Measurements from ENCODE around the gene ARHGAP15. TPM values are rescaled to one million over a fixed set of nuclear protein-coding genes. Genes with fewer than 3 reads are reported as not detected.

ARHGAP15 gene
- total RNA-seq, 1 donor from 2014 or later: 9.1 TPM

- TF ChIP-seq CTCF (IDR thresholded peaks at IDR 0.05) (no peak), POLR2AphosphoS5 (IDR thresholded peaks at IDR 0.05; ENCODE audit: insufficient read depth in 1 of 2, low read depth in 1 of 2) (no peak), POLR2A (IDR thresholded peaks at IDR 0.05) (no peak)
- Histone ChIP-seq H3K9me3 (no peaks in the 10 kb centered on the region), H3K4me1 (no peaks in the 10 kb centered on the region), H3K27me3 (no peaks in the 10 kb centered on the region), H3K36me3 (no peaks in the 10 kb centered on the region), H3K27ac (no peak overlapping the region), H3K4me3 (no peak overlapping the region)
- no peak for DNase-seq (ENCODE audit: extremely low spot score in 2 of 2)
- intact Hi-C loops (cut with DNase I): no loop called here
These were observed 216.9 kb downstream of the ARHGAP15 start for GRCh38 chr2:143345887-143346787.

- Histone ChIP-seq H3K27me3 (no peaks in the 10 kb centered on the region), H3K9me3 (no peaks in the 10 kb centered on the region), H3K36me3 (no peaks in the 10 kb centered on the region), H3K4me3 (no peak overlapping the region), H3K27ac (no peak overlapping the region), H3K4me1 (no peaks in the 10 kb centered on the region)
- DNase-seq (ENCODE audit: extremely low spot score in 2 of 2): no peak
- intact Hi-C loops (cut with DNase I): no loop called here
- TF ChIP-seq POLR2A (IDR thresholded peaks at IDR 0.05): no peak
- no peak for TF ChIP-seq CTCF (IDR thresholded peaks at IDR 0.05)
- no peak for TF ChIP-seq POLR2AphosphoS5 (IDR thresholded peaks at IDR 0.05; ENCODE audit: insufficient read depth in 1 of 2, low read depth in 1 of 2)
These were observed 218.1 kb downstream of the ARHGAP15 start for GRCh38 chr2:143347271-143347695.

- no peaks in the 10 kb centered on the region for H3K27me3 ChIP-seq
- H3K4me1 ChIP-seq: no peaks in the 10 kb centered on the region
- intact Hi-C loops (cut with DNase I): no loop called here
- no peaks in the 10 kb centered on the region for H3K9me3 ChIP-seq
- no peak overlapping the region for H3K4me3 ChIP-seq
- no peaks in the 10 kb centered on the region for H3K36me3 ChIP-seq
- no peak overlapping the region for H3K27ac ChIP-seq
- TF ChIP-seq POLR2AphosphoS5 (IDR thresholded peaks at IDR 0.05; ENCODE audit: insufficient read depth in 1 of 2, low read depth in 1 of 2): no peak
- no peak for TF ChIP-seq POLR2A (IDR thresholded peaks at IDR 0.05)
- TF ChIP-seq CTCF (IDR thresholded peaks at IDR 0.05): no peak
- DNase-seq (ENCODE audit: extremely low spot score in 2 of 2): no peak
These were observed 218.7 kb downstream of the ARHGAP15 start for GRCh38 chr2:143347901-143348414.

GRCh38 chr2:143354050-143354750 is 225.0 kb downstream of the ARHGAP15 start:
- Histone ChIP-seq H3K36me3 (no peaks in the 10 kb centered on the region), H3K4me3 (no peak overlapping the region), H3K4me1 (no peaks in the 10 kb centered on the region), H3K9me3 (no peaks in the 10 kb centered on the region), H3K27me3 (no peaks in the 10 kb centered on the region), H3K27ac (no peak overlapping the region)
- no peak for TF ChIP-seq CTCF (IDR thresholded peaks at IDR 0.05)
- TF ChIP-seq POLR2A (IDR thresholded peaks at IDR 0.05): no peak
- intact Hi-C loops (cut with DNase I): no loop called here
- DNase-seq (ENCODE audit: extremely low spot score in 2 of 2): no peak

Data from vagina (tissue), 2 donors.